ENCODE results near the gene PAXIP1. TPM values are rescaled to one million over a fixed set of nuclear protein-coding genes. Genes with fewer than 3 reads are reported as not detected.
"Not testable (repeated sequence)": the region's sequence is repeated elsewhere in the genome, so short reads cannot be mapped to it uniquely, and the experiment has no call there.

Gene PAXIP1
- 12.5 TPM for total RNA-seq

GRCh38 chr7:155003092-155003375 is at the start of gene PAXIP1:
PAXIP1 (minus strand) TSS chr7:155003124; CDS start chr7:155002929, 195 bp downstream.
- no peak for DNase-seq (ENCODE audit: low spot score)

GRCh38 chr7:155051355-155051754 is 48.4 kb upstream of the PAXIP1 start:
- DNase-seq (ENCODE audit: low spot score), result no peak

GRCh38 chr7:155048006-155048405 is 45.1 kb upstream of the PAXIP1 start:
- DNase-seq (ENCODE audit: low spot score), result no peak

GRCh38 chr7:155043756-155044155 is 40.8 kb upstream of the PAXIP1 start:
- no peak for DNase-seq (ENCODE audit: low spot score)

GRCh38 chr7:155038335-155038734 is 35.4 kb upstream of the PAXIP1 start:
- no peak for DNase-seq (ENCODE audit: low spot score)

- DNase-seq (ENCODE audit: low spot score), result not testable (repeated sequence)
These were observed 31.6 kb upstream of the PAXIP1 start for GRCh38 chr7:155034495-155034894.

GRCh38 chr7:155032978-155033377 is 30.1 kb upstream of the PAXIP1 start:
- no peak for DNase-seq (ENCODE audit: low spot score)

GRCh38 chr7:155027879-155028278 is 25.0 kb upstream of the PAXIP1 start:
- no peak for DNase-seq (ENCODE audit: low spot score)

- DNase-seq (ENCODE audit: low spot score), result no peak
These were observed 18.8 kb upstream of the PAXIP1 start for GRCh38 chr7:155021699-155022145.

GRCh38 chr7:155020996-155021395 is 18.1 kb upstream of the PAXIP1 start:
- DNase-seq (ENCODE audit: low spot score), result no peak

- DNase-seq (ENCODE audit: low spot score), result no peak
These were observed 14.9 kb upstream of the PAXIP1 start for GRCh38 chr7:155017834-155018233.

- no peak for DNase-seq (ENCODE audit: low spot score)
These were observed 8.2 kb upstream of the PAXIP1 start for GRCh38 chr7:155011086-155011485.

- DNase-seq (ENCODE audit: low spot score), result no peak
These were observed 6.7 kb upstream of the PAXIP1 start for GRCh38 chr7:155009570-155010157.

- DNase-seq (ENCODE audit: low spot score), result no peak
These were observed 5.0 kb upstream of the PAXIP1 start for GRCh38 chr7:155007947-155008346.

GRCh38 chr7:155003376-155004214 is 671 bp upstream of the PAXIP1 start:
- DNase-seq (ENCODE audit: low spot score), result peak; percentile 72

GRCh38 chr7:155002411-155003091 is 373 bp downstream of the PAXIP1 start:
- DNase-seq (ENCODE audit: low spot score), result no peak

GRCh38 chr7:155001756-155002410 is 1.0 kb downstream of the PAXIP1 start:
- DNase-seq (ENCODE audit: low spot score), result no peak

GRCh38 chr7:155000795-155001194 is 2.1 kb downstream of the PAXIP1 start:
- no peak for DNase-seq (ENCODE audit: low spot score)

GRCh38 chr7:154998481-154998880 is 4.4 kb downstream of the PAXIP1 start:
- no peak for DNase-seq (ENCODE audit: low spot score)

- DNase-seq (ENCODE audit: low spot score), result no peak
These were observed 5.0 kb downstream of the PAXIP1 start for GRCh38 chr7:154997840-154998370.

- DNase-seq (ENCODE audit: low spot score), result no peak
These were observed 6.2 kb downstream of the PAXIP1 start for GRCh38 chr7:154996756-154997155.

GRCh38 chr7:154996101-154996500 is 6.8 kb downstream of the PAXIP1 start:
- no peak for DNase-seq (ENCODE audit: low spot score)
